ENCODE measurements around the gene PLCB1.

DNA sequence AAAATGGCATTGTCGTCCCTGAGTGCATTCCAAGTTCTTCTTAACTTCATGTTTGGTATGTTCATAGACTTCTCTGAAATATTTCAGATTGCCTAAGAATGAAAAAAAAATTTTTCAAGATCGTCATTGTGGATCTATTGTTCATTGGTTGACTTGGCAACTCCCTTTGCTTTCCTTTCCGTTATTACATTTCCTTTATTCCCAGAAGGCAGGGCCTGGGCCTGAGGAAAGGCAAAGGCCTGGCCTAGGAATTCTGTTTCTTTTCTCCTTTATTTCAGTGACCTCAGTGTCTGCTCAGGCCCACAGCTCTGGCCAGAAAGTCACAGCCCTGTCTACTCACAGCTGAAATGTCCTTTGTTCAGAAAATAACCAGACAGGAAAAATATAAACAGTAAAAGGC is 535.2 kb downstream of the PLCB1 start:
- TF ChIP-seq, protein P1, sequence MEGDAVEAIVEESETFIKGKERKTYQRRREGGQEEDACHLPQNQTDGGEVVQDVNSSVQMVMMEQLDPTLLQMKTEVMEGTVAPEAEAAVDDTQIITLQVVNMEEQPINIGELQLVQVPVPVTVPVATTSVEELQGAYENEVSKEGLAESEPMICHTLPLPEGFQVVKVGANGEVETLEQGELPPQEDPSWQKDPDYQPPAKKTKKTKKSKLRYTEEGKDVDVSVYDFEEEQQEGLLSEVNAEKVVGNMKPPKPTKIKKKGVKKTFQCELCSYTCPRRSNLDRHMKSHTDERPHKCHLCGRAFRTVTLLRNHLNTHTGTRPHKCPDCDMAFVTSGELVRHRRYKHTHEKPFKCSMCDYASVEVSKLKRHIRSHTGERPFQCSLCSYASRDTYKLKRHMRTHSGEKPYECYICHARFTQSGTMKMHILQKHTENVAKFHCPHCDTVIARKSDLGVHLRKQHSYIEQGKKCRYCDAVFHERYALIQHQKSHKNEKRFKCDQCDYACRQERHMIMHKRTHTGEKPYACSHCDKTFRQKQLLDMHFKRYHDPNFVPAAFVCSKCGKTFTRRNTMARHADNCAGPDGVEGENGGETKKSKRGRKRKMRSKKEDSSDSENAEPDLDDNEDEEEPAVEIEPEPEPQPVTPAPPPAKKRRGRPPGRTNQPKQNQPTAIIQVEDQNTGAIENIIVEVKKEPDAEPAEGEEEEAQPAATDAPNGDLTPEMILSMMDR (IDR thresholded peaks at IDR 0.05), result no peak
- TF ChIP-seq POLR2A (IDR thresholded peaks at IDR 0.05), result no peak

All from uterus (tissue), 2 donors.